Measurements from ENCODE around the gene GPC5.

The GPC5 gene

GRCh38 chr13:92313382-92313781 lies 915.0 kb downstream of the GPC5 start:
- DNase-seq, result no peak

DNA sequence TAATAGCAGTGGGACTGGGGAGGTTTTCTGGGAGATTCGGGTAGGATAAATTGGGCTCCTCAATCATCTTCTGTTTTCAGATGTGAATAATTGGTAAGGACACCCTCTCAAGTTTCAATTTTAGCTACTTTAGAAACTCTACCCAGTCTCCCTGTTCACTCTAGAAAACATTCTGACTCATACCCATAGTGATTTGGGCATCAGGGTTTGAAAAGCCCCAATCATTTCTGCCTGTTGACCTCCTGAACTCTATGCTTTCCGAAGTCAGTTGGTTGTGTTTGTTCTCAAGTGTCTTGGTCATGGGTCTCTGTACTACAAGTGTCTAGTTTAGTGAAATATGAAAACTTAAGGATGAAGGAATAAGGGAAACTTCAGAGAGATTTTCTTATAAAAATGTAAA lies 916.8 kb downstream of the GPC5 start:
- no peak for DNase-seq

DNA sequence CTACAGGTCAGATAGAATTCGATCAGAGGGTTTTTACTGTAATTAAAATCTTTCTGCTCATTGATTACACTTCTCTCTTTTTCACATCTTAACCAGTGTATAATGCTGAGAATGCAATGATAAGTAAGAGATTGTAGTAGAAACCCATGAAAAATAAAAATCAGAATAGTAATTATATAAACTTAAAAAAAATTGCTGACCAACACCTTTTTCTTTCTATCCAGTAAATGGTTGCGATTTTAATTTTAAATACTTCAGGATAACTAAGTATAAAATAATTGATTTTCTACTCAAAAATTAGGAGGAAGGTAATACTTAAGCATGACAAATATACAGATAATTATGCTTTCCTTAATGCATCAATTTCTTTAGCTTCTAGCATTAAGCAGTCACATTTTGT lies 917.6 kb downstream of the GPC5 start:
- DNase-seq, result no peak

GRCh38 chr13:92317066-92317465 lies 918.6 kb downstream of the GPC5 start:
- DNase-seq, result no peak

DNA sequence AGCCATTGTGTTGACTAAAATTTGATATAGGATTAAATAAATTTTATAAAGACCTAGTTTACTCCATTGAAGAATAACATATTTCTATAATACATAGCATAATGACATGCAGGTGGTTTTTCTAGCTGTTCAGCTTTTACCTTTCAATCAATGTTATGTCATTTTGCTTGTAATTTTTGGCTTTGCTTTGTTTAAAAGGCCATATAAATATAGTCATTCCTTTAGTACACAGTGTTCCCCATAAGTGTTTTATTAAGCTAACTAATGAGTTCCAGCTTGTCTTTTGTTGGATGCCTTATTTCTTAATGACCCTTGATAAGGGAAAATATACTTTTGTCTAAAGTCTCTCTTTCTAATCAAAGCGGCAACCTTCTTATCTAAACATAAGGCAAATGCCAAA lies 921.9 kb downstream of the GPC5 start:
- no peak for DNase-seq

DNA sequence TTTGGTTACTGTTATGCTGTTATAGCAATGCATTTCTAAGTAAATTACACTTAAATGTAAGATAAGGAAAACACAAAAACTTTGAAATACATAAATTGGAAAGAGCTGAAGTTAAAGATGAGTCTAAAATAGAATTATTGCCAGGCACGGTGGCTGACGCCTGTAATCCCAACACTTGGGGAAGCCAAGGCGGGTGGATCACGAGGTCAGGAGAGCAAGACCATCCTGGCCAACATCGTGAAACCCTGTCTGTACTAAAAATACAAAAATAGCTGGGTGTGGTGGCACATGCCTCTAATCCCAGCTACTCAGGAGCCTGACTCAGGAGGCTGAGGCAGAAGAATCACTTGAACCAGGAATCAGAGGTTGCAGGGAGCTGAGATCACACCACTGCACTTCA lies 922.8 kb downstream of the GPC5 start:
- DNase-seq, result no peak

DNA sequence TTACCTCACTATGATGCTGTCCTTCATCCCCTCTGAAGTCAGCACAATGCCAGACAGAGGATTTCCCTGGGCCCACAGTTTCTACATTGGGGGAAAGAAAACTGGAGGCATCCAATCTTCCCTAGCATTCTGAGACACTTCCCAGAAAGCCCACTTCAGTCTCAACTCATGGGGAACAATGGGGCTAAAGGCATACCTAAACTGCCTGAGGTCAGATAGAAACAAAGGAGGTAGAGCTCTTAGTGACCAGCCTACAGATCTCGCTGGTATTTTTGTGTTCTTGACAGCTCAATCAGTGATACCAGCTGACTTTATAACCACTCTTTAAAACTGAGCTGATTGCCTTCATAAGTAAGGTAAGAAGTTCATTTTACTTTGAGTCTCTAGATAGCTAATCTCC lies 947.2 kb downstream of the GPC5 start:
- no peak for DNase-seq

GRCh38 chr13:92346046-92346445 lies 947.6 kb downstream of the GPC5 start:
- no peak for DNase-seq

DNA sequence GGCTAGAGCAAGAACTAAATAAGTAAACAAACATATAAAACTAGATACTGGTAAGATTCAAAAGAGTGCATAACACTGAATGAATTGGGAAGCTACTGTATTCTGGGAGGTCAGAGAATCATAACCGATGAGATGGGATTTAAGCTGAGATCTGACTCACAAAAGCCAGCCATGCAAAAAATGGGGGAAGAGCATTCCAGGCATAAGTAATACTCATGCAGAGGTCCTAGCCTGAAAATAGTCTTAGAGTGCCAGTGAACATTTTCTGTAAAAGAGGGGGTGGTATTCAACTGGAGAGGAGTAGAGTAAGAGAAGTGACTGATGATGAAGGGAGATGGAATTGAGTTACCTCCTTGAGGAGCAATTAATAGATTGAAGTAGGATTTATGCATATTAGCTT lies 956.2 kb downstream of the GPC5 start:
- no peak for DNase-seq

GRCh38 chr13:92355213-92355612 lies 956.8 kb downstream of the GPC5 start:
- no peak for DNase-seq

DNA sequence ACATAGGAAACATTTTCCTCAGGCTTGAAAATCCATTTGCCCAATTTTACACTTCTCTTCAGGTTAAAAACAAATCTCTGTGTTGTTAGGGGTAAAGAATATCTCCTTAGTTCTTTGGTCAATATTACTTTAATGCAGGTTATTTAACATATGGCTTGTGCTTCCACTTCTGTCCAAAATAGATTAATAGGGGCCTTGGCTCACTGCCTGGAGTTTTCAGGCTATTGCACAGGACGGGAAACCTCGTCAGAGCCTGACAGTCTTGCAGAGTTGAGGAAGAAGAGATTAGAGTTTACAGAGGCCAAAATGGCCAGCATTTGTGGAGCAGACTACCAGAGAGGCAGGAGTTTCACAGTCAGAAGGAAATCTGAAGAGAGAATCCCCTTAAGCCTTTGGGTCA lies 964.3 kb downstream of the GPC5 start:
- DNase-seq, result no peak

GRCh38 chr13:92365904-92366303 lies 967.5 kb downstream of the GPC5 start:
- DNase-seq, result no peak

DNA sequence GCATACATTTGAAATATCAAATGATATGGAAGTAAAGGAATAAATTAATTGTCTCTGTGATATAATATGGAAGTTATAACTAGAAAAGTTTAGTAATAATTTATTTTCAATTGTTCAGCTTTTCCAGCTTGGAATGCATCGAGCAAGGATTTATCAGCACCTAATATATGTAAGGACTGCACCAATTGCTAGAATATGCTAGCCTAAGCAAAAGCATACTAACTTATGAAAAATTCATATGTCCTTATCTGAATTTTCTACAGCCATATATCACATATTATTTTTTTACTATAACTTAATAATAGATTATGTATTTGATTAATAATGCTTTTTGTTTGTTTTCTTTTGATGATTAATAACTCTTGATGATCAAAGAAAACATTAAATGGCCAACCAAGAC lies 979.0 kb downstream of the GPC5 start:
- DNase-seq, result no peak

- DNase-seq, result no peak
These were observed 981.0 kb downstream of the GPC5 start for GRCh38 chr13:92379371-92379770.

DNA sequence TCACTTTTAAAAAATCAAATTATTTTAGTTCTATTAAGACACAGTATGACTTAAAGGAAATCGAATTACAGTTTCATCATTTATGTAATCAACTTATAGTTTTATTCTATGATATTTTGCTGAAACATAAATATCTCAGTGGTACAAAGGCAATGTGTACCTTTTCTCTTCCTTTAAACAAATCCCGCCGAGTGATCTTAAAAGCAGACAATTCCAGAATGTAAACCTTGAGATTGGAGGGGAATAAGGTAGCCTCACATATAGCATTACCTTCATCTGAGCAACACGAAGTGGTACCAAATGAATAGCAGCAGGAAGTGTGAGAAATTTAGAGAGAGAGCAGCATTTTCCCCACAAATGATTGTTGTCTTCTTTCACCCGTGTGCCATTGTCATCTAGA lies 986.0 kb downstream of the GPC5 start:
- no peak for DNase-seq

GRCh38 chr13:92387245-92387644 lies 988.8 kb downstream of the GPC5 start:
- DNase-seq, result no peak

DNA sequence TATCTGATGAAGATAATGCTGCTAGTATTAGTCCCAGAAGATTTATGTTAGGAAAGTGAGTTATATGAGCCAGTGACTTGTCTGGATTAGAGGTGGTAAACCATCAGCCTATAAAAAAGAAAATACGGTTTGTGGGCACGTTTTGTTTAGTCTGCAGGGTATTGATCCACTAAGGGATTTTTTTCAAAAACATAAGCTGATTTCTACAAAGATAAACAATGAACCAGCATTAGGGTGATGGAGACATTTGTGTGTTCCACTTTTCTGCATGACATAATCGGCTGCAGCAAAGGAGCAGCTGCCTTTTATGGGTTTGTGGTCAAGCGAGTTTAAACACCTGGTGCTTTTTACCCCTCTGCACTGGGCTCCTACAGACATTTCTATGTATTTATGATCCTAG lies 991.8 kb downstream of the GPC5 start:
- no peak for DNase-seq

DNA sequence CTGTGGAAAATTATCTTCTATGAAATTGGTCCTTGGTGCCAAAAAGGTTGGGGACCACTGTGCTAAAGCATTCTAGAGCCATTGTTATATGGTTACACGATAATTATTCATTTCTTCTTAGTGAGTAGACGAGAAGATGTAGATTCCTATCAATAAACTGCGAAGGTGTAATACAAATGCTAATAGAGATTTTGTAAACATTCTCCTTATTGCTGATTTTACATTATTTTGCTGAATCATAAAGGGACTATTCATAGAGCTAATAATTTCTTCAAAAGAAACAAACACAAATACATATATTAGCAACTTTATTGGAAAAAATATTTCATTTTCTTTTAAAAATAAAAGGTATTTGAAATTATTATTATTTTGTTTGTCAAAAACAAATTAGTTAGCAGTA lies 1005.2 kb downstream of the GPC5 start:
- no peak for DNase-seq

DNA sequence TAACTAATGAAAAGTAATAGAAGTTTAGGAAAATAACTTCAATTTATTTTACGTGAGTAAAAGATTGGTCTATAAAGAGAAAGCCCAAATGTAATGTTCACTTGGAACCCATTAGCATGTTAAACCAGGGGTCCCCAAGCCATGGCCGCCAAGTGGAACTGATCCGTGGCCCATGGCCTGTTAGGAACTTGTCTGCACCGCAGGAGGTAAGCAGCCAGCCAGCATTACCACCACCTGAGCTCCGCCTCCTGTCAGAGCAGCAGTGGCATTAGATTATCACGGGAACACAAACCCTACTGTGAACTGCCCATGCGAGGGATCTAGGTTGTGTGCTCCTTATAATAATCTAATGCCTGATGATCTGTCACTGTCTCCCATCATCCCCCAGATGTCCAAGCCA lies 1009.4 kb downstream of the GPC5 start:
- DNase-seq, result no peak

DNA sequence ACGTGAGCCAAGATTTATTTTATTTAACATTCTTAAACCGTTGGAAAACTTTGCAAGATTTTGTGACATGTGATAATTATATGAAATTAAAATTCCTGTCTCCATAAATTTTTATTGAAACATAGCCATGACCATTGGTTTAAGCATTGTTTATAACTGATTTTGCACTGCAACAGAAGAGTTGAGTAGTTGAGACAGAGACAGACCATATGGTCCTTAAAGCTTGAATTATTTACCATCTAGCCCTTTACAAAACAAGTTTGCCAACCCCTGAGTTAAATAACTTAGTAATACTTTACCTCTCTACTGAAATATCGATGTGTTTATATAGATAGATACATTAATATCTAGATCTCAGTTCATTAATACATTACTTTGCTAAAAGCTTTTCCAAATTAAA lies 1014.1 kb downstream of the GPC5 start:
- DNase-seq, result no peak

DNA sequence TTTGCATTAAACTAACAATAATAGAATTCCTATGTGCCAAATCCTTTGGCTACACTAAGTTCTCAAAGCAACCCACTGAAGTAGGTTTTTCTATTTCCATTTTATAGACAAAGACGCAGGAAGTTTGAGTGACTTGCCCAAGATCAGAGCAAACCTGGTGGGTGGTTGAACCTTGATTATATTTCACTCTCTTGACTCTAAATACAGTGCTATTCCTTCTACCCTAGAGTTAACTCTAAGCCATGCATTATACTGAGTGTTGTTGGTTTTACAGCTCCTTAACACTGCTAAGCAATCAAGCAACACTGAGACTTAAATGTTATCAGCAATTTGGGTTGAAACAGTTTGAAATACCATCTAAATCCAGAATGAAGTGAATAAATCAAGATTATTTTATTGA lies 1014.6 kb downstream of the GPC5 start:
- DNase-seq, result no peak

- no peak for DNase-seq
These were observed 1015.0 kb downstream of the GPC5 start for GRCh38 chr13:92413452-92413851.

DNA sequence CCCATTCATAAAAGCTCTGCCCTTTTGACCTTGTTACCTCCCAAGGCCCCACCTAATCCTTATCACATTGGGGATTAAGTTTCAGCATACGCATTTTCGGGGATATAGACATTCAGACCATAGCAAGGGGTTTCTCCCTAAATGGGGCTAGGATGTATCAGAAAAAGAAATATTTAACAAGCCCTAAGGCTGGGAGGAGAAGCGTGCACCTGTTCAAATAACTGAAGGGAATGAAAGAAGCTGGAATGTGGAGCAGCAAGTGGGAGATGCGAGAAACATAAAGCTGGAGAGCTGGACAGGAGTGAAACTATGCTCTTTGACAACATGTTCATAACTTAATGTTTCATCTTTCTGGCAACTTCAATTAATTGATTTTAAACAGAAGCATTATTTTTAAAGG lies 1016.4 kb downstream of the GPC5 start:
- DNase-seq, result no peak

DNA sequence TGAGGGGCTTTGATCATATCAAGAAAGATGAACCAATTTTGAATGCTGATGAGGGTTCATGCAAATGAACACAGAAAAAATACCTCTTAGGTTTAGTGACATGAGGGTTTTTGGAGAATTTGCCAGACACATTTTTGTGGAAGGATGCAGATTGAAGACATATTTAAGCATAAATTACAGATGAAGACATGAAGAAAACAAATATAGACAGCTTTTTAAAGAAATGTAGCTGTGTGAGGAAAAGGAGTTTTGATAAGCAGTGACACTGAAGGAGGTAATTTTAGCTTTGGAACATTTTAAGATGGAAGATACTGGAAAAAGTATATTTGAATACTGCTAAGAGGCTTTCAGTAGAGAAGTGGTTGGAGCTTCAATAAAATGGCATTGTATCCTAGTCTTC lies 1017.4 kb downstream of the GPC5 start:
- DNase-seq, result no peak

- no peak for DNase-seq
These were observed 1020.5 kb downstream of the GPC5 start for GRCh38 chr13:92418818-92419412.

DNA sequence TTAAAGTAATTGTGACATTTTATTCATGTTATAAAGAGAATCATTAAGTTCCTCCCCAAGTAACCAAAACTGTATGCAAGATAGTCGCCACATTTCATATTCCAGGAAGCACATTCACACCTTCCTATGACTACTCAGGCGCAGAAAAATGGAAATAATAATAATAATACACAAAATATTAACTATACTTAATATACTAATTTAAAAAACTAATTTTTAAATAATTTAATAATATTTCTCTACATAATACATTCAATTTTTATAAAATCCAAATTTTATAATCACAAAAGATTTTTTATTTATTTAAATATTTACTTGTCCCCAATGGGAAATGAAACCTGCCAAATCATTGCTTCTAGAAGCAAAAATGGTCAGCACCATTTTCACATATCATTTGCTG lies 1030.8 kb downstream of the GPC5 start:
- DNase-seq, result no peak

Data from HCEC 1CT (cell line).